ENCODE measurements around the gene FOXP1.

Gene FOXP1

DNA sequence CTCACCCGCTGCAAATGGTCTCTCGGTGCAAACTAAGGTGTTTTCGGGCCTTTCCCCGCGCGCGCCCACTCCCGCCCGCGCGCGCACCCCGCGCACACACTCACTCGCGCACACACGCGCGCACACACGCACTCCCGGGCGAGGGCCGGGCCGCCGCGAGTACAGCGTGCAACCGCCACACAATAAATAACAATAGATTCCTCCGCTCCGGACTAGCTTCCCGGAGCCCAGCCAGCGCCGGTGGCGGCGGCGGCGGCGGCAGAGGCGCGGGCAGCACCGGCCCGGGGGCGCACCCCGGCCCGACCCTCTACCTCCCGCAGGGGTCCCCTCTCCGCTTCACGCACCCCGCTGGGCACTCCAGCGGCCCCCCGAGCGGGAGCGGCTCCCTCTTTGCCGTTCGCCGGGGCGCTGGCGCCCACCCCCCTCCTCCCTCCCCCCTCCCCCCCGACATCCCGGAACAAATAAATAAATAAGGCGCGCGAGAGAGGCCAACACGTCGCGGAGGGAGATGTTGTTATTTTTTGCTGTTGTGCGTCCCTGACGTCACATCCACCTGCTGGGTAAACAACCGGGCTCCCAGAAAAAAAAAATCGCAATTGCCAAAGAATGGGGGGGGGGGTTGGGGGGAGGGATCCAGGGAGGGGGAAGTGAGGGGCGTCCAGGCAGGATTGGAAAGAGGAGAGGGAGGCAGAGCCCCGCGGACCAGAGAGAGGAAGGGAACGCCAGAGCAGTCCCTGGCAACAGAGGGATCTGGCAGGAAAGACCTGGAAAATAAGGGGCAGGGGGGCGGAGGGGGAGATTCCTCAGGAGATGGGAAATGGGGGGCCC, at the start of gene FOXP1:
TSS of gene FOXP1 (minus strand) at position 163 of the 828 bp plus-strand sequence. CDS start 385,347 bp downstream, outside the sequence.
- peak; percentile 34 to 49 for DNase-seq (ENCODE audit: low read depth in 2 of 2)

DNA sequence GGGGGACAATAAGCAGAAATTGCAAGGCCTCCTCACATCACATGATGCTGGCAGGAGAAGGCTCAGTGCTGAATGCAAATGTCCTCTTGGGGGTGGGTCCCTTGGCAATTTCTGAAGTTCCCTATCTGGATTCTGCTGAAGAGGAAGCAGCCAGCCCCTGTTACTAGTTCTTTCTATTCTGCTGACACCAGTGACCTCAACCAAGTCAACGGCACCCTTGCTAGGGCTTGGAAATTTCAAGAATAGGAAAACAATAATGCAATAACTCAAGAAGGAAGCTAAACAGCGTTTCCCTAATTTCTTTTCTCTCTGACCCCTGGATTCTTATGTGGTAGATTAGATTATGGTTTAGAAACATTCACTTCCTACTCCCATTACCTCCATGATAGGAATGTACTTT, 46.2 kb upstream of the FOXP1 start:
- no peak for DNase-seq (ENCODE audit: low read depth in 2 of 2)

DNA sequence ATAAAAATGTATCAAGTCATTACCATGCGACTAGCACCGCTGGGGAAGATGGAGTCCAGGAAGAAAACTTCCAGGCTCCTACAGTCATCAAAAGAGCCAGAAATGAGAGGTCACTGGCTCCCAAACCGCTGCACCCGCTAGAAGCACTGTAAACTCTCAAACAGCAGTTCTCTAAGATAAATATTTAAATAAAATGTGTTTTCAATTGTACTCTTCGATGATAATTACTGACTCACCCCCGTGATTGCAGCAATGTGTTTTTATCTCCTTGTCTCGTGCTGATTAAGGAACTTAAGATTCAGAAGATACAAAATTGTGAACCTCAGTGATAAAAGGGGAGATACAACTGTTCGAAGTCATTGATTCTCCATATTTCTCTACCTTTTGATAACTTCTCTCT, 45.8 kb upstream of the FOXP1 start:
- no peak for DNase-seq (ENCODE audit: low read depth in 2 of 2)

DNA sequence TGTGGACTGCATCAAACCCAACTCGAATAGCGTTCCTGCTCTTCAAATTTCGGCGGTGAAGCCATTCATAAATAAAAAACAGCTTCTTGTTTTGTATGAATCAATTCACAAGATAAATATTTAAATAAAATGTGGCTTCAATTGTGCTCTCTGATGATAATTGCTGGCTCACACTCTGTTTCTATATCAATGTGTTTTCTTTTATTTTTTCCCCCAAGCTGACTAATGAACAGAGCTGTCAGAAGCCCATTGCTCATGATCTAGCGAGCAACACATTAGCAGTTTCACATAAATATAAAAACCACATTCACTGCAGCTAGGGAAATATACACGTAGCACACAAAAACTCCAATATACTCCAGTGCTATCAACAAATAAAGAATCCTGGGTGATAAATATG, 45.0 kb upstream of the FOXP1 start:
- DNase-seq (ENCODE audit: low read depth in 2 of 2), result no peak

DNA sequence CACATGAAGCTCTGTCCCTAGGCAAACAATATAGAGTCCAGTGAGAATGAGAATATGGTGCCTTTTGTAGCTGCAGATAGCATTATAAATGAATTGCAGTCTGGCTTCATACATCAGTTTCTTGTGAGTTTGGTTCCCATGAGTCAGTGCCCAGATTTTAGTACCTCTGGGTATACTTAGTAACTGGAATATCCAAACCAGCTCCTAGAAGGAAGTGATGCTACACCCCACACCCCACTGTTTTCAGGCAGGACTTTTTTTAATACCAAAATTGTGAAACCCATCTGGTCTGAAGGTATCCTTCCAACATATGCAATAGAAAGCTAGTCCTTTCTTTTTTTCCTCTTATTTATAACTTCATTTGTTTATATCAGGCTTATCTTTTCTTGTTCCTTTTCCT, 42.1 kb upstream of the FOXP1 start:
- no peak for DNase-seq (ENCODE audit: low read depth in 2 of 2)

DNA sequence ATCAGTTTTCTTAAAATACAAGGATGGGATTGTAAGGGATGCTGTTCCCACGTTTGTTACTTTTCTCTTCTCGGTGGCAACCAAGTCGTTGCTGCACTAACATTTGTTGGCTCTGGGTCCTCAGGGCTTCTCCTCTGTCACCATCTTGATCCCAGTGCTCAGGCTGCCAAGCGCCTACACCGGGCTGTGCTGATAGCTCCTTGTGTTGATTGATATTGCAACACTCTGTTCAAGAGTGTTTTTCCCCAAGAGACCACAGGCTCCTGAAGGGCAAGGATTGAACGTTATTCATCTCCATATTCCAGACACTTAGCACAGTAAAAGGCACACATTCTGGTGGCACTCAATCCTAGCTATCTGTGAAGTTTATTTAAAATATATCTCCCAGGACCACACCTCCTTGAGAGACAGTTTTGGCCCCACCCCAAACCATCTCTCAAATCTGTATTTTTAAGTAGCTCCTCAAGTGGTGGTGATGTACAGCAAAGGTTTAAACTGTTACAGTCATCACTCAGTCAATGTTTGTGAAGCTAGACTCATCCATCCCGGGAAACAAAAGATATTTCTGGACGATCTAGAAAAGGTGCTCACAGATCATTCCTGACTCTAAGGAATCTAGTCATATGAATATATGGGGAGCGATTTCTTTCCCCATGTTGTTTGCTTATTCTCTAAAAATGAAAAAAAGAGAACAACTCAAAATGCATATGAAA, 38.5 kb upstream of the FOXP1 start:
- no peak for DNase-seq (ENCODE audit: low read depth in 2 of 2)

DNA sequence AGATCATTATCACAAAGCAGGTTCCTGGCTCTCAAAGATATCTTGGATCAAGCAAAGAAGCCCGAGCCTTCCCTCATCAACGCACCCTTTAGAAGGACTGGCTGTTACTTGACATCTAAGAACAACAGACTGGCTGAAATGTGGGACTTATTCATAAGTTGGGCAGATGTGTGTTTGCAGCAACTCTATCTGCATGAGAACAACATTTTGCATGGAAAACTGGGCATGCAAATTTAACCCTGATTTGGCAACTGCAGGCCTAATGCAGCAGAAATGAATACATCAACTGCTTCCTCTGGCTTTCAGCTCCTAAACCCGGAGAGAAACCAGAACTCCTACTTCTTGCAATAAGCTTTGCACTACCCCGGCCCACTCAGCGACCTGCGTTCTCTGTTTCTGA, 35.0 kb upstream of the FOXP1 start:
- no peak for DNase-seq (ENCODE audit: low read depth in 2 of 2)

DNA sequence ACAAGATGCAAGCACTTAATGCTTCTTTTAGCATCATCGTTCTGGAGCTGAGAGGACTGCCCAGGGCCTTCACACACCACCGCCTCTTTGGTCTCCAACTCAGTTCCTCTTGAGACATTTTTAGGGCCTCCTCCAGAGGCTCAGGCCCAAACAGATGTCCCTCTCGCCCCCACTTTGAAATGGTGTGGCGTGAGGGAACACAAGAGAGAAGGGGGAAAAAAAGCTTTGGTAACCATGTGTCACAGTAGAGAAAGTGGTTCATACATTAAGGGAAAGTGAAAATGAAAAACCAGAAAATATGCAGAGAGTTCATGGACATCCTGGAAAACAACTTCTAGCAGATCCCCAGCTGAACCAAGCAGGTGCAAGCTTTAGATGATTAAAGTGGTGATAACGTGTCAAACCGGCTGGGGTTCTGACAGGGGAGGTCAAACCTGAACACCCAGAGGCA, 33.1 kb upstream of the FOXP1 start:
- DNase-seq (ENCODE audit: low read depth in 2 of 2), result no peak

DNA sequence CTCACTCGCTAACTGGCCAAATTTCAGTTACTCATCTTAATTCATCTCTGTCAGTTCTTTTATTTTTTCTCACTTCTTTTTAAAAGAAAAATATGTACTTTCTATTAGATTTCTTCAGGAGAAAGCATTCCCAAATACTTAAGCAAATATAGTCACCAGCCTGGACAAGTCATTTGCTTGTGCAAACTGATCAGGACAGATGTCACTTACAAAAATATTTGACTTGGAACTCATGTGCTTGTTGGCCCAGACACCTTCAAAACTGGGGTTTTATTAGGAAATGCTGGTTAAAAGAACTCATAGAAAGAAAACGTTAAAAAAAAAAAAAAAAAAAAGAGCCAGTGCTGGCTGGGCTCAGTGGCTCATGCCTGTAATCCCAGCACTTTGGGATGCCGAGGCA, 31.3 kb upstream of the FOXP1 start:
- DNase-seq (ENCODE audit: low read depth in 2 of 2), result no peak

DNA sequence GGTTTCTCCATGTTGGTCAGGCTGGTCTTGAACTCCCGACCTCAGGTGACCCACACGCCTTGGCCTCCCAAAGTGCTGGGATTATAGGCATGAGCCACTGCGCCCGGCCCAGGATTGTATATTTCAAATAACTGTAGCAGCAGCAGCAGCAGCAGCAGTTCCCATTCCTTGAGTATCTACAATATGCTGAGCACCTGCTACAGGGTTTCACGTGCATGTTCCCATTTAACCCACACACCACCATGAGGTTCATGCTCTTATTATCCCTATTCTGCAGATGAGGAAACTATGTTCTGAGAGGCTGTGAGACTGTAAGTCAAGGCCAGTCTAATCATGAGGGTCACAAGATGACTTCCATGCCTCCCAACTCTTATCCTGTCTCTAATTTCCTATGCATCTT, 30.9 kb upstream of the FOXP1 start:
- no peak for DNase-seq (ENCODE audit: low read depth in 2 of 2)

DNA sequence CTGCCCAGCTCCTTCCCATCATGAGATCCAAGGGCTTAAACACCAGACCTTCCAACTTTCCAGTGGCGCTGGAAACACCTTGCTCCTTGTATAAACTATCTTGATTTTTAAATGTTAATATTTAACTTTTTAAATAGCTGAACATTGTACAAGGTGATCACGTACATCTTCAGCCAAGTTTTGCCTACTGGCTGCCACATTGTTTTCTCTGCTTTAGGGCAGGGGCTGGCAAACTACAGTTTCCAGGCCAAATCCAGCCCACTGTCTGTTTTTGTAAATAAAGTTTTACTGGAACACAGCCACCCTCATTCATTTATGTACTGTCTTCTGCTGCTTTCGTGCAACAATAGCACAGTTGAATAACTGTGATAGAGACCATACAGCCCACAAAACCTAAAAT, 27.6 kb upstream of the FOXP1 start:
- DNase-seq (ENCODE audit: low read depth in 2 of 2), result no peak

DNA sequence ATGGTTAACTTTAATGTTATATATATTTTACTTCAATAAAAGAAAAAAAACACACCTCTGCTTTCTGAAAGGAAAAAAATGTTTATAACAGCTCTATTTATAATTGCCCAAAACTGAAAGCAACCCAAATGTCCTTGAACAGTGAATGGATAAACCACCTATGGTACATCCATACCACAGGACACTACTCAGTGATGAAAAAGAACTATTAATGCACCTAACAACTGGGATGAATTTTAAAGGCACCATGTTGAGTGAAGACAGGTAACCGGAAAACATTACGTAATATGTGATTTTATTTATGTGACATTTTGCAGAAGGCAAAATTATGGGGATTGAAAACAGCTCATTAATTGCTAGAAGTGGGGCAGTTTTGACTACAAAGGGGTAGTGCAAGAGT, 23.8 kb upstream of the FOXP1 start:
- no peak for DNase-seq (ENCODE audit: low read depth in 2 of 2)

DNA sequence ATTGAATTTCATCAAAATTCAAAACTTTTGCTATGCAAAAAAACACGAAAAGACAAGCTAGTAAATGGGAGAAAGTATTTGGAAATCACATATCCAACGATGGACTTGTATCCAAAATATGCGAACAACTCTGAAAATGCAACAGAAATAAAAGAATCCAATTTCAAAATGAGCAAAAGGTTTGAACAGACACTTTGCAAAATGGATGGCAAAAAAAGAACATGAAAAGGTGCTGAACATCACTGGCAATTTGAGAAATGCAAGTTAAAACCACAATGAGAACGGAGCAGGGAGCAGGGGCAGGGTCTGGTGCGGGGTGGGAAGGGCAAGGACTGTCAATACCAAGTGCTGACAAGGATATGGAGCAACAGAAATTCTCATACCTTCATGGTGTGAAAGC, 23.1 kb upstream of the FOXP1 start:
- no peak for DNase-seq (ENCODE audit: low read depth in 2 of 2)

DNA sequence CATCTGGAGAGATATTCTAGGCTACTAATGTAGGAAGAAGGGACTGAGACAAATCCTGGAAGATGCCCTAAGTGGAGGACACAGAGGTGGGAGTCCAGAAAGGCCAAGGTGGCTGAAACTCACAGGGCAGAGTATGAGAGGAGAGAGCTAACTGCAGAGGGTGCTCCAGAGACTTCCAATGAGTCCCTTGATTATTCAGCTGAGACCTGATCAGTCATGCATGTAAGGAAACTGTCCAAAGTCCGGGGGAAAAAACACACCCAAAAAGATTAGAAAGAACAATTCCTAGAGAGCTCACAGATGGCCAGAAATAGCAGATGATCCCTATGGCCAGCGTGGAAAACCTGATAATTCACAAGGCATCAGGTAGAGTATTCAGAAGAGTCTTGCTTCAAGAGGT, 18.7 kb upstream of the FOXP1 start:
- DNase-seq (ENCODE audit: low read depth in 2 of 2), result no peak

DNA sequence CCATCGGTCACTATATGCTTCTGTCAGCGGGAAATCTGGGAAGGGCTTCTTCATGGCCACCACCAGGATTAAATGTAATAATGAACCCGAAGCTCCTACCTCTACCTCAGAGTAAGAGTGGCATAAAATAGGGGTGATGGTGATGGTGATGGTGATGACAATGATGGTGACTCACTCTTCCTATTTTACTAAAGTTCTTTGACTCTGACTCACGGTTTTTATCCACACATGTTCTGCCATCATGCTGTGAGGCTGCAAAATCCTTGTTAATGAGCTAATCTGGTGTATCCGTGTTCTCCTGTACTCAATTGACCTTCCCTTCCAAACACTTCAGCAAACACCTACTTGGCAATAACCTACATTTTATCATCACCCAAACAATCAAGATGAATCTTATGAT, 18.3 kb upstream of the FOXP1 start:
- no peak for DNase-seq (ENCODE audit: low read depth in 2 of 2)

DNA sequence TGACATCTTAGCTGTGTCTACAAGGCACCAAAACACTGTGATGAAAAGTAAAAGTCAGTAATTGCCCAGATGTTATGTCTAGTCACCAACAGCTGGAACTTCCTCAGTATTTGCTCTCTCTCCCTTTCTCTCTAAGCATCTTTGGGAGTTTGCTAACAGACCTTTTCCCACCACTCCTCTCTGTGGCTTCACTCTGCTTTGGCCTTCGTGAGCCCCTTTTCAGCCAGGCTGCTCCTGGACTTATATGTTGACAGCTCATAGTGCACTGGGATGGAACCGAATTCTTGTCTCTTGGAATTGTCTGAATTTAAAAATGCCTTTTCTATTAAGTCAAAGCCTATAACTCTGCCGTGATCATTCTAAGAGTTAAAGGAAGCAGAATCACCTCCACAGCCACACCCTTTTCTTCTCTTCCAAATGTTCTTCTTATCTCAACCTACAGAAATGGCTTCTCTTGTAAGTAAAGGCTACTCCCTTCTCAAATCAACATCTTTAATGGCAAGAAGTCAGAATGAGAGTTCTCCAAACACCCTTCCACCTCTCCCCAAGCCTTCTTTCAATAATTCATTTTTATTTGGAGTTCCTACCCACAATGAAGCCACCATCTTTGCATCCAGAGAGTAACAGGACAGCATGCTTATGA, 17.2 kb upstream of the FOXP1 start:
- DNase-seq (ENCODE audit: low read depth in 2 of 2), result no peak

DNA sequence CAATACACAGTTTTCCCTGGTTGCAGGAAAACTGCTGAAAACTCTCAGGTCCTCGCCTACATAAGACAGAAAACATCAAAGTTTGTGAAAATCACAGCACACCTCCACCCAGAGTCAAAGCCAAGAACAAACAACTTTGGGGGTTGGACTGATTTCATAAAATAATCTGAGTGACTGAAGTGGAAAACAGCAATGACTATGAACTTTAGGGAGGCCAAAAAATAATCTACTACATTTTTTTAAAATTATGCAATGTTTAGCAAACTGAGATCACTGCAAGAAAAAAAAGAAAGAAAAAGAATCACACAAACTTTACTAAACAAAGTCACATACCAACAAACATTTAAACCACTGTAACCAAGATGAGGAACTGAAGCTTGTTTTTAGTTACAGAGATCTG, 15.9 kb upstream of the FOXP1 start:
- DNase-seq (ENCODE audit: low read depth in 2 of 2), result no peak

DNA sequence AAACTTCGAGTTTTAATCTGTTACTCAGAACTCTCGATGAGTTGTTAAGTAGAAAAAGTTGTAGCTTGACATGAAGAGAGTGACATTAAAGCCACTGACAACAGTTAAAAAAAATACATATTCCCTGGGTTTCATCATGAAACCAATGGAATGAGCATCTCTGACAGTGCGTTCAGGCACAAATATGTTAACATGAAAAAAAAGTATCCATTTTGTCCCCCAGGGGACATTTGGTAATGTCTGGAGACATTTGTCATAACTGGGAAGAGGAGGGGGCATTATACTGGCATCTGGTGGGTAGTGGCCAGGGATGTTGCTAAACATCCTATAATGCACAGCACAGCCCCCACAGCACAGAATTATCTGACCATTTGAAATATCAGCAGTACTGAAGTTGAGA, 14.8 kb upstream of the FOXP1 start:
- no peak for DNase-seq (ENCODE audit: low read depth in 2 of 2)

DNA sequence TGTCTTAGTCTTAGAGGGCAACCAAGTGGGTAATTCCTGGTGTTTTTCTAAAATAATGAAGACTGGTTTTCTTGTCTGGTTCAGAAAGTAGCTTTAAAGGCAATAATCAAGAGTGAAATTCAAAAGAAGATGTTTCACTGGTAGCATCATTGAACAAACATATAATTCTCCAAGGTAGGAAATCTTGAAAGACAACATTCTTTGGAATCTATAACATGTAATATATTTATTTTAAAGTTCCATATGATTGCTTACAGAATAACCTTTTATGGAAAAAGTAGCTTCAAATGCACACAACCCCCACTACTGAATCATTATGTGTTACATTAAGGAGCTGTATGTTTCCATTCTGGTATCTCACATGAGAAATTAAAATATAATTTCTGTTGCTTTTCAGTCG, 13.8 kb upstream of the FOXP1 start:
- DNase-seq (ENCODE audit: low read depth in 2 of 2), result no peak

DNA sequence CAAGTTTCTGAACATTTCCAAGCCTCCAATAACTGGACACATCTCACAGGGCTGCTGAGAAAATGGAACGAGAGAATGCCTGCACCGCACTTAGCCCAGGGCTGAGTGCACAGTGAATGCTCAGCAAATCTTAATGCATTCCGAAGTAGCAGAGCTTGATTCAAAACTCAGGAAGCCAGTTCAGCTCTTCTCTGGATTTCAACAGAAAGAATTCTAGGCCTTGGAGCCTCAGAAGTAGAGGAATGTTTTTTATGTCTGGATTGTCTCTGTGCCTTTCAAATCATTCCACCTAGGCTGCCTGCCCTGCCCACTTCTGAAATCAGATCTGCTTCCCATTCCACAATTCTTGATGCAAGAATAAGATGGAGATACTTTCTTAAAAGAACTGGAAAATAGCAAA, 9.6 kb upstream of the FOXP1 start:
- DNase-seq (ENCODE audit: low read depth in 2 of 2), result no peak

DNA sequence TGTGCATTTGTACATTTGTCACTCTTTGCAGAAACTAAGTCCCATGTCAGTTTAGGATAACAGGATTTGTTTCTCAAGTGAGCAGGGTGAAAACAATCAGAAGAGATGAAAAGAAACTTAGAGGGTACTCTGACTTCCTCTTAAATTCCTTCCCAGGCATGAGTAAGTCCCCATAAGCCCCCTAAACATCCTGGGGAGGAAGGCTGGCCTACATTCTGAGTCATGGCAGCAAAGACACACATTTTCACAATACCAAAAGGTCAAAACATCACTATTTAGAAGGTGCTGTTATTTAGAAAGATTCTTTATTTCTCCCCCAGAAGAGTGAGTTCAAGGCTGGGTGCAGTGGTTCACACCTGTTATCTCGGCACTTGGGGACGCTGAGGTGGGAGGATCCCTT, 7.6 kb upstream of the FOXP1 start:
- no peak for DNase-seq (ENCODE audit: low read depth in 2 of 2)

DNA sequence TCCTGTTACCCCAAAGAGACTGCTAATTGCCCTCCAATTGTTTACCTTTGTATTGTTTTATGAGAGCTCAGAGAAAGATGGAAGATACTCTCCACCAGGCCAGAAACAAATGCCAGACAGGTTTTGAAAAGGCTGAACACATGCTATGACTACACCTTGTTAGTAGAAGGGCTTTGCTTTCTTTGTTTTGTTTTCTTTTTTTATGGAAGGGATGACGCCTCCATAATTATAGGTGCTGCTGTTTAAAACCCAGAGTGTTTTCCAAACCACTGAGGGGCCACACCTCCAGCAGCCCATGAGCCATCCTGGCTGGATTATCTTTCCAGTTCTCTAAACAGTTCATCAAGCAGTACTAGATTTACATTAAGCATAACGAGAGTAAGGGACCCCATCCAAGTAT, 5.6 kb upstream of the FOXP1 start:
- DNase-seq (ENCODE audit: low read depth in 2 of 2), result no peak

DNA sequence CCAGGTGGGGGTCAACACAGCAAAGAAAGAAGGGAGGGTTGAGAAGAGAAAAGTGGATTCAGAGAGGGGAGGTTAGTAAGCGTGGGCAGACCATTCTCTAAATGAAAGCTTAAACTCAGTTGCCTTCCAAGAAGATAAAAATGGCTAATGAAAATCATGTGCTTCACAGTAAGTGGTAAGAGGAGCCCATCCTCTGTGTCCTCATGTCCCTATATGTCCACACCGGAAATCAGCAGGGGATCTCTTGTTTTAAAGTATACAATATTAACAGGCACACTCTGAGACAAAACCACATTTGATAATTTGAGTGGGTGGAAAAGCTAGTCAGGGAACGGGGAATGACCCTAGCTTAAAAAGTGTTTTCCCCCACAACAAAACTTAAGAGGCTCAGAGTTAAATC, 4.4 kb upstream of the FOXP1 start:
- DNase-seq (ENCODE audit: low read depth in 2 of 2), result no peak

All from stimulated activated CD8-positive, alpha-beta memory T cell treated with anti-CD3 and anti-CD28 coated beads, Interleukin-2, amount 100 ng/mL, for 48 hours (primary cell).